Fibroblast of skin of right biceps (primary cell): ENCODE results near the gene C10orf95.

ENCODE experiments used
- DNase-seq: peaks from one replicate; pipeline ENCODE4 v3.0.0-alpha.2; 2013

Gene C10orf95

DNA sequence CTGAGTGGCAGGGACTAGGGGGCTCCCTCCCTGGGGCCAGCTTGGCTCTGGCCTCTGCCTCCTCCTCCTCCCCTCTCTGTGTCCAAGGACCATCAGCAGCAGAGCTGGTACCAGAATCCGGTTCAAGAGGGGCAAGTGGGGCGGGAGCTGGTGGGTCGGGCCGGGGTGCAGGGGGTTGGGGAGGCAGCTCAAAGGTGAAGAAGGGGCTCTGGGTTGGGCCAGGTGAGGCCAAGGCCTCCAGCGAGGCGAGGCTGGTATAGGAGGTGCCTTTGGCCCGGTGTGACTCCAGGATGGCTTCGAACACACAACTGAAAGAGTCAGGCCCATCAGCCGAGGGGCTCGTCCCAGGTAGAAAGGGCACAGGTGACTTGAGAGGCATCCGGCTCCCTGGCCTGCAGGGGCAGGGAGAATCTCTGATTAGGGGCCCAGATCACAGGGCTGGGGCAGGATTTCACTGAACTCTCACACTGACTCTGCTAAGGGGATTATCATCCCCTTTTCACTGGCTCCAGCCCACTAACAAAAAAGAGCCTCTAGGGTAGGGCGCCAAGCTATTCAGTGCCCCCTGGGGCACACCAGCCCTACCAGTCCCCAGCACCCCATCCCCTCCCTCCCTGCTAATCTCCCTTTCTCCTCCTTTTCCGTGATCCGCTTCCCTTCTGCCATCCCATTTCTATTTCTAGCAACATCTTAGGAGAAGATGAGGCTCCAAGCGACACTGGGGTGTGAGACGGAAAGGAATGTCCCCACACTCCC is 37.4 kb downstream of the C10orf95 start:
- DNase-seq: no peak

- no peak for DNase-seq
Measured at GRCh38 chr10:102413053-102413705, 38.2 kb downstream of the C10orf95 start.

DNA sequence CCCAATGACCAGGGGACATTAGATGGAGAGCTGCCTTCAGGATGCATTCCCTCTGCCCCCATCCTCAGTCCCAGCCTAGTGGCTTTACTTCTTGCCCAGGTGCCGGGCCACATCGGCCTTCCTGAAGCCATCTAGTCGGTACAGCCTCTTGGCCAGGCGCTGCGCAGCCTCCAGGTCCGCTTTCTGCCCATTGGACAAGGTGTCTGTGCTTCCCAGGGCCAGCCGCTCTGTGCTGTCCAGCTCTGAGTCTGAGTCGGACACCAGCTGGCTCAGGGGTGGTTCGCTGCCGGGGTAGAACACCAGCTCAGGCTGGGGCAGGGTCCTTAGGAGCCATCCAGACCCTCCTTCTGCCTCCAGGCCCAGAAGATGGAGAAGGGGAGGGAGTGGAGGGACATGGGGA is 39.0 kb downstream of the C10orf95 start:
- DNase-seq: no peak

DNA sequence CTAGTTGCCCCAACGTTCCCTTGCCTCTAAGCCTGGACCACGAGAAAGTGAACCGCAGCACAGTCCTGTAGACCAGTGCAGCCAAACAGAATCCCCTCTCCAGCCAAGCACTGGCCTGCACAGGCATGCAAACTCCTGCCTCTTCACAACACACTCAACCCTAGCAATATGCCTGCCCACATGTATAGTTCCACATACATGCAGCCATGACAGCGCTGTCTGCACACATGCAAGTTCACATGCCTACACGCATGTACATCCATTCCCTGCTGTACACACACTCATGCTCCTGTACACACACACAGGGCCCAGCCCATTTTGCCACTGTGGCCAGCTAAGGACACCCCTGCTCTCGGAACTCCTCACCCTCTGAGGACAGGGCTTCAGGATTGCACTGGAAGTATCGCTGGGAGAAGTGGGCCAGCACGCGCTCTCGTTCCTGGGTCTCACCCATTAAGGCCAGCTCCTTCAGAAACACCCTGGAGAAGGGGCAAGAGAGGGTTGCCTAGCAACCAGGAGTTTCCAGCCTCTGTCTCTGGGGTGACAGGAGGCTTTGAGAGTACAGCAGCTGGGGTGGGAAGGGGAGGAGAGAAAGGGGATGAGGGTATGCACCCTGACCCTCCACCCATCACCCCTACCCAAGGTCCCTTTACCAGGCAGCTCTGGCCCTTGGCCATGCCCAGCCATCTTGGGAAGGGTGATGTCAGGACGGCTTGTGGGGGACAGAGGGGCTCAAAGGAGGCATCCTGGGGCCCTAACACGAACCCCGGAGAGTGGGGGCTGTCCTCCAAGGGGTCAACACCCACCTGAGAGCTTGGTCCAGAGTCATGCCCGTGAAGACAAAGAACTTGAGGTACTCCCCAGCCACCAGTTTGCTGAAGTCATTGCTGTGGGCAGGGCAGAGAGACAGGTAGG is 39.7 kb downstream of the C10orf95 start:
- no peak for DNase-seq

GRCh38 chr10:102410429-102411073 is 40.8 kb downstream of the C10orf95 start:
- peak; percentile 41 for DNase-seq

- DNase-seq: no peak
Measured at GRCh38 chr10:102409604-102410428, 41.5 kb downstream of the C10orf95 start.

GRCh38 chr10:102408728-102409603 is 42.4 kb downstream of the C10orf95 start:
- DNase-seq: peak; percentile 53

DNA sequence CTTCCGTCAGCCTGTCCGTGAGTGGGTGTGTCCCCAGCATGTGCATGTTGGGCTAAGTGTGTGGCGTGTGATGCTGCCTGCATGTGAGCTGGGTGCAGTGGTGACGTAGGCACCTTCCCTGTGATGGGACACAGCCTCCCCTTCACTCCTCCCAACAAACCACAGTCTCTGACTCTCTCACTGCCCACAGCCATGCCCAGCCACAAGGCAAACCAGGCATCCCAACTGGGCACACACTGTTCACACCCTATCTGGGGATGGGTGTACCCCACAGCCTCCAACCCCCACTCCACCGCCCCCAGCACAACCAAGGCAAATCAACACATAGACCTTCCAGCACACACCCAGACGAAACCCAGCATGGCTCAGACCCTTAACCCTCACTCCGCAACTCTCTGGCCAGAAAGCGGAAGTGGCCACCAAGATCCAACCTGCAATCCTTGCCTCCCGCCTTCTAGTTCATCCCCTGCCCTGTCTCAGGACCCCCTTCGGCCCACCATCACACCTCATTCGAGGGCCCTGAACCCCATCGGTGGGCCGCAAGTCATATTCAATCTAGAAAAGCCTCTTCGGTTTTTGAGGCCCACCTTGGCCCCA is 43.1 kb downstream of the C10orf95 start:
- no peak for DNase-seq

GRCh38 chr10:102407425-102408130 is 43.8 kb downstream of the C10orf95 start:
- DNase-seq: no peak

GRCh38 chr10:102406815-102407214 is 44.5 kb downstream of the C10orf95 start:
- DNase-seq: no peak

GRCh38 chr10:102405632-102406031 is 45.7 kb downstream of the C10orf95 start:
- no peak for DNase-seq

- no peak for DNase-seq
Measured at GRCh38 chr10:102405108-102405571, 46.2 kb downstream of the C10orf95 start.

- DNase-seq: no peak
Measured at GRCh38 chr10:102404361-102405107, 46.8 kb downstream of the C10orf95 start.

DNA sequence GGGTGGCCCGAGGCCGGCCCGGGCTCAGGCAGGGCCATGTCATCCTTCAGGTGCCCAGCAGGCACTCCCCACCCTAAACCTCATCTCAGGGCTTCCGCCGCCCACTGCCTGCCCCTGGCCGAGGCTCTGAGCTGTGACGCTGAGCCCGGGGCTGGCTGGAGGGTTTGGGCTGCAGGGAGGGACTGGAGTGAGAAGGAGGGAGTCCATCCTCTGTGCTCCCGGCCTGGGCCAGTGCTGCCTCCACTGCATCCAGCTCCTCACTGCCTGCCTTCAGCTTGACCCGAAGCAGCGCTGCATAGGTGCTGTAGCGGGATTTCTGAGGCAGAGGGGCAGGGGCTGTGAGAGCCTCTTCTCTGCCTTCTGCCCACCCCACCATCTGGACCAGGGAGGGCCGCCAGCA is 48.2 kb downstream of the C10orf95 start:
- DNase-seq: no peak

DNA sequence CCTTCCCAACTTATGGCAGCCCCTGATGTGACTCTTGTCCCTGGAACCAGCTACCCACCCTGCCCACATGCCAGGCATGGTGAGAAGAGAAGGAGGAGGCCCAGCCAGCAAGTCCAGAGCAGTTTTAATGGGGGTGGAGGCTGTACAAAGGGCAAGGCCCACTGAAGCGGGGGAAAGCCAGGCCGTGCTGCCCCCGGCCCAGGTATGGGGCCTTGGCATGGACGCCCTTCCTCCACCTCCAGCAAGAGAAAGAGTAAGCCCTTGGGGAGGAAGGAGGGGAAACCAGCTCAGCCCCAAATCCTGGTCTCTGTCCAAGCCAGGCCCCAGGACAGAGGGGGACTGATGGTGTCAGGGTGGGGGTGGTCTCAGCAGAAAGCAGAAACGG is 48.8 kb downstream of the C10orf95 start:
- DNase-seq: no peak

- peak; percentile 42 for DNase-seq
Measured at GRCh38 chr10:102401735-102402511, 49.4 kb downstream of the C10orf95 start.

DNA sequence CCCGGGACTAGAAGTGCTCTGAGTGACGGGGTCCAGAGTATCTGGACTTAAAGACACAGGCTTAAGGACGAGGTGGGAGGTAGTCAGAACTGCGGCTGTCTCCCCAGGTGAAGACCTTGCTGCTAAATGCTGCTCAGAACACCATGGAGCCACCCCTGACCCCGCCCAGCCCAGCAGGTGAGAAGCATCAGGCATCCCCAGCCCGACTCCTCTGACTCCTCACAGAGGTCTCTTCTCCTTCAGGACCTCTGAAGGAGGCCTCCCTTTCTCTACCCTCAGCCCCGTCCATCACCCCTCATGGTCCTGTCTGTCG is 50.0 kb downstream of the C10orf95 start:
- no peak for DNase-seq

GRCh38 chr10:102400598-102401341 is 50.6 kb downstream of the C10orf95 start:
- DNase-seq: no peak
